HG03045 (cell line): Measurements from ENCODE around the gene HERPUD2.

Source experiments
- ATAC-seq: cut with Tn5 transposase; IDR thresholded peaks from one replicate; pipeline ENCODE4 v1.9.1; 2021; ENCODE audit warnings: mild to moderate bottlenecking, moderate library complexity; ENCODE audit not compliant: unreplicated experiment

The HERPUD2 gene, protein sequence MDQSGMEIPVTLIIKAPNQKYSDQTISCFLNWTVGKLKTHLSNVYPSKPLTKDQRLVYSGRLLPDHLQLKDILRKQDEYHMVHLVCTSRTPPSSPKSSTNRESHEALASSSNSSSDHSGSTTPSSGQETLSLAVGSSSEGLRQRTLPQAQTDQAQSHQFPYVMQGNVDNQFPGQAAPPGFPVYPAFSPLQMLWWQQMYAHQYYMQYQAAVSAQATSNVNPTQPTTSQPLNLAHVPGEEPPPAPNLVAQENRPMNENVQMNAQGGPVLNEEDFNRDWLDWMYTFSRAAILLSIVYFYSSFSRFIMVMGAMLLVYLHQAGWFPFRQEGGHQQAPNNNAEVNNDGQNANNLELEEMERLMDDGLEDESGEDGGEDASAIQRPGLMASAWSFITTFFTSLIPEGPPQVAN

GRCh38 chr7:35694784-35695472 lies at the start of gene HERPUD2:
HERPUD2 (minus strand) TSS chr7:35695135; CDS start chr7:35694330, 805 bp downstream.
- ATAC-seq: peak; percentile 92

DNA sequence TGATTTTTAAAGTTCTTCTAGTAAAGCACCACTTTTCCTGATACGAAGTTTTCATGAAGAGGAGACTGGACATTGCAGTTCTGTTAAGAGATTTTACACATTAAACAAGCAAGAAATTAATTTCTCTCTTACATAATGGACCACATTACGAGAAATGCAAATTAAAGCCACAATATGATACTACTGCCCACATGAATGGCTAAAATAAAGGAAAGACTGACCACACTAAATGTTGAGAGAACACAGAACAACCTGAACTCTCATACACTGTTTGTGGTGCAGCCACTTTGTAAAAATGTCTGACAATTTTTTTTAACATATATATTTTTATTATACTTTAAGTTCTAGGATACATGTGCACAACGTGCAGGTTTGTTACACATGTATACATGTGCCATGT lies 44.0 kb upstream of the HERPUD2 start:
- ATAC-seq: no peak

DNA sequence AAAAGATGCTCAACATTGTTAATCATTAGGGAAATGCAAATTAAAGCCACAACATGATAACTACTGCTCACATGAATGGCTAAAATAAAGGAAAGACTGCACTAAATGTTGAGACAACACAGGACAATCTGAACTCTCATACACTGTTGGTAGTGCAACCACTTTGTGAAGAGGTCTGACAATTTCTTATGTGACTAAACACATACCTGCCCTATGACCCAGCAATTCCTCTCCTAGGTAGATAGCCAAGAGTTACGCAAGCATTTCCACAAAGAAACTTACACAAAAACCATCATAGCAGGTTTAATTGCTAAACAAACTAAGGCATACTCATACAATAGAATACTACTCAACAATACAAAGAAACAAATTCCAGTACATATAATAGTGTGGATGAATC lies 41.8 kb upstream of the HERPUD2 start:
- no peak for ATAC-seq

DNA sequence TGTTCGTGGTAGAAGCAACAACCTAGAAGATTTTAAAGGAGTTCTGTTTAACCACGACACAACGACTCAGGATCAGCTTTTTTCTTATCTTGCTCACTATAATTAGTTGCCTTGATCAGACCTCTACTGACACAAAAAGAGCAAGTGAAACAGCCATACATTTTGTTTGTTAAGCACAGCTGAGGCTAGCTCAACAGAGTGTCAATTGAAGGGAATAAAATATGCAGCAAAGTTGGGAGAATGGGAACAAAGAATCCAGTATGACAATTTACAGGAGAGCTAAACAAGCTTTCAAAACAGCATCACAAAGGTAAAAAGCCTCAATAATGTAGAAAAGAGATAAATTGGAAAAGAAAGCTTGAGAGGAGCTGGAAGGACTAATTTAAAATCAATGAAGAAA lies 40.5 kb upstream of the HERPUD2 start:
- ATAC-seq: no peak

- no peak for ATAC-seq
Measured at GRCh38 chr7:35734001-35734483, 39.1 kb upstream of the HERPUD2 start.

GRCh38 chr7:35731349-35731748 lies 36.4 kb upstream of the HERPUD2 start:
- no peak for ATAC-seq

DNA sequence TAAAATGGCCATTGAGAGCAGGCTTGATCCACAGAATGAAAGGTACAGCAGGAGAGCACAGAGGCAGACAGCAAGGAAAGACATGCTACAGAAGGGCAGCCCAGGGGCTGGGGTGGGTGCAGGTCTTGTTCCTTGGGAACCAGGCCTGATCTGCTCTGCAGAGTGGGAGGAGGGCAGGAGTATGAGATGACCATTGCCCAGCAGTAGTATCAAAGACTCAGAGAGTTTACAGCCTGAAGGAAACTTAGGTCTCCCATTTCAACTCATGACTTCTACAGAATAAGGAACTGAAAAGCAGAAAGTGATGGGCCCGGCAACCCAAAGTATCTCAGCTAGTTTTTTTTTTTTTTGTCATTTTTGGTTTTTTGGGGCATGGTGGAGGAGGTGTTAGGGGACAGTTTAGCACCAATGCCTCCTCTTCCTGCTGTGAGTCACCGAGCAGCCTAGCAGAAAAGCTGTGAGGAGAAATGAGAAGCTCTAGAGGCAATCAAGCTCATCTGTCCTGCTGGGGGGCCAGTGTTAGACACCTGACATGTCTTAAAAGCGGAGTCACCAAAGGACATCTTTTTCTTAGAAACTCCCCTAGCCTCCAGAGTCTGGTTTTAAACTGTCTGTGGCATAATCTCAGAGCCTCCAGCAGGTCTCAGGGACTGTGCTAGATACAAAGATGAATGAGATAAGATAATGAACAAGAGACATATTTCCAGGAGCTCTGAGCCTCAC lies 34.3 kb upstream of the HERPUD2 start:
- ATAC-seq: peak; percentile 47

GRCh38 chr7:35728412-35729060 lies 33.6 kb upstream of the HERPUD2 start:
- no peak for ATAC-seq

DNA sequence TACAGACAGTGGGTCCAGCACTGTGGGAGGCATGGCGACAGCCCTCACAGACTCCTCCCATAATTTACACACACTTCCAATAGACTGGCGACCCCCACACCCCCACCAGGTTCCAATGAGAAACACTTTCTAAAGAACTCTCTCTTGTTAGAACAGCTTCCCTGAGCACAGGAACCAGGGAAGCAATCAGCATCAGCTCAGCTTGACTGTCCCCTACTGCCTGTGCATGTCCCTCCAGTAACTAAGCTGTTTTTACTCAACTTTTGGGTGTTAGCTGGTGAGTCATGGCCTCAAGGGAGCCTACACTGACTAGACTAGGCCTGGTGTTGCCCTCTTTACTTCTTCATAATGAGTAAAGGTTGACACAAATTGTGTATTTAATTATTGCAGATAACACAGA lies 32.6 kb upstream of the HERPUD2 start:
- ATAC-seq: no peak

- ATAC-seq: no peak
Measured at GRCh38 chr7:35726654-35727053, 31.7 kb upstream of the HERPUD2 start.

DNA sequence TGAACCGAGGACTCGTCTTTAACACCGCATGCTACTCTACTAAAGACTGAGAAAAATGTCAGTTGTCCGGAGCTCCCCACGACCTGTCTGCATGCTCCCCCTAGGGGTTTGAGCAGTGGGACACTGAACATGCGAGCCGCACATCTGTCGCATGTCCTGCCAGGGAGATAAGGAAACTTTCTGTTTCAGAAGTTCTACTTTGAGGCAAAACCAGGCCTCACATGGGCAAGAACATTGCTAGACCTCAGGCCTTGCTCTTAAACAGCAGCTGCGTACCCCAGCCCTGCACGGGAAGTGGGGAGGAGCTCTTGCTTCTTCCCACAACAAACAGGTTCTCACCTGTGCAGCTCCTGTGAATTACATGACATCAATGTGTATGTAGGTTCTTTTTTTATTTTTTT lies 30.3 kb upstream of the HERPUD2 start:
- peak; percentile 50 for ATAC-seq

DNA sequence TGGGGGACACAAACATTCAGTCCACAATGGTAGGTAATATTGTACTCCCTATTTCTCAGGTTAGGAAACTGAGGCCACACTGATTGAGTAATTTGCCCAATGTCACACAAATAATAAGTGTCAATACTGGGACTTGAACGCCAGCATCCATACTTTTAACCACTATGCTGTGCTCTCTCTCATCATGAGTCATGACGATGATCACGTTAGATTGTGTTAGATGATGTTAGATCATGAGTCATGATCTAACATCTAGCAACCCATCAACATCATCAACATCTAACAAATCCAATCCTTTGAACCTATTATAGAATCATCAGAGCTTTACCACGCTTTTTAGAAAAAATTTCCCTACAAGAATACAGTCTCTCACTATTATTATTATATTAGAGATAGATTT lies 28.1 kb upstream of the HERPUD2 start:
- ATAC-seq: no peak

GRCh38 chr7:35722054-35722849 lies 27.3 kb upstream of the HERPUD2 start:
- no peak for ATAC-seq

DNA sequence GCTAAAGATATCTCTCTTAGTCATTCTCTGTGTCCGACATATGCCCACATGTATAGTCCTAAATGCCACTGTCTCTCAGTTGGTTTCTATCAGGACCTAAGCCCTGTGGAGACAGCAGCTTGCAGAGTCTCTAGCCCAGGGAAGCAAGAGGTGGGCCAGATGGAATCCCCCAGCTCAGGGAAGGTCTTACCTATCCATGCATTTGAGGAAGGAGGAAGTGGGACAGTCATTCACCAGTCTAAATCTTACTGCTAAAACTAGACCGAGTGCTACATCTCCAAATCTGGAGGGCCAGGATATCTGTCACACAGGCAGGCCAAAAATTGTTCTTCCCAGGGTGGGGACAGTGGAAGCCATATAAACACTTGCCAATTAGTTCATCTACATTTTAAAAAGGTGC lies 26.4 kb upstream of the HERPUD2 start:
- ATAC-seq: no peak

DNA sequence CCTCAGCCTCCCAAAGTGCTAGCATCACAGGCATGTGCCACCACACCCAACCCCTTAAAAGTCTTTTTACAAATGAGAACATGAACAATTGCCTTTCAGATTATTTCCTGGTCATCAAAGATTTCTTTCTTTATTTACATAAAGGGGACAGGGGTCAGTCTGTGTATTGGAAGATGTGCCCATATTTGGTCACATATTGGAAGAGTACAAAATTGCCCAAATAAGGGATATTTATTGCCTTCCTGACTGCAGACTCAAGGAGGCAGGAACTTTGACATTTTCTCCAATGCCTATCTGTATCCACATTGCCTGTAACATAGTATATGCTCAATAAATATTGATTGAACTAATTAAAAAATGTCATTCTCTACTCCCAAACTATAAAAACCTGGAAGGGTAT lies 25.9 kb upstream of the HERPUD2 start:
- no peak for ATAC-seq

- no peak for ATAC-seq
Measured at GRCh38 chr7:35720032-35720431, 25.1 kb upstream of the HERPUD2 start.

- no peak for ATAC-seq
Measured at GRCh38 chr7:35718047-35718446, 23.1 kb upstream of the HERPUD2 start.

- no peak for ATAC-seq
Measured at GRCh38 chr7:35717516-35717915, 22.6 kb upstream of the HERPUD2 start.

- no peak for ATAC-seq
Measured at GRCh38 chr7:35717013-35717412, 22.1 kb upstream of the HERPUD2 start.
